Effector CD4-positive, alpha-beta T cell (primary cell): ENCODE results near the gene SMARCAL1.
"Not testable (repeated sequence)": the region's sequence is repeated elsewhere in the genome, so short reads cannot be mapped to it uniquely, and the experiment has no call there.

ENCODE experiments used
- DNase-seq: peaks from one replicate; pipeline ENCODE4 v3.0.0-alpha.2; 2020
- total RNA-seq: gene quantifications from one replicate; lab custom pipeline; 2026; lab: John Stamatoyannopoulos, UW

The SMARCAL1 gene
- 21.0 reads per million, percentile 48 among the genes with 10 or more reads in this experiment for total RNA-seq

- DNase-seq: peak; percentile 99
Observed at GRCh38 chr2:216412022-216412999, at the start of gene SMARCAL1. TSS of gene SMARCAL1 (plus strand) at chr2:216412484. CDS start at chr2:216414705, 2,221 bp downstream.

- DNase-seq: no peak
Observed at GRCh38 chr2:216362730-216363129, 49.6 kb upstream of the SMARCAL1 start.

GRCh38 chr2:216363221-216363620 is 49.1 kb upstream of the SMARCAL1 start:
- DNase-seq: no peak

- DNase-seq: no peak
Observed at GRCh38 chr2:216365518-216365917, 46.8 kb upstream of the SMARCAL1 start.

GRCh38 chr2:216366777-216367471 is 45.4 kb upstream of the SMARCAL1 start:
- no peak for DNase-seq

- no peak for DNase-seq
Observed at GRCh38 chr2:216369821-216370220, 42.5 kb upstream of the SMARCAL1 start.

- DNase-seq: no peak
Observed at GRCh38 chr2:216370961-216371712, 41.1 kb upstream of the SMARCAL1 start.

GRCh38 chr2:216371721-216372702 is 40.3 kb upstream of the SMARCAL1 start, which contains the start of gene MARCHF4:
TSS of gene MARCHF4 (minus strand) at chr2:216372483. CDS start at chr2:216370260, 2,223 bp downstream.
- peak; percentile 55 for DNase-seq

GRCh38 chr2:216372761-216373291 is 39.5 kb upstream of the SMARCAL1 start:
- no peak for DNase-seq

- no peak for DNase-seq
Observed at GRCh38 chr2:216373896-216374295, 38.4 kb upstream of the SMARCAL1 start.

GRCh38 chr2:216375286-216375685 is 37.0 kb upstream of the SMARCAL1 start:
- no peak for DNase-seq

GRCh38 chr2:216379977-216380376 is 32.3 kb upstream of the SMARCAL1 start:
- DNase-seq: no peak

- not testable (repeated sequence) for DNase-seq
Observed at GRCh38 chr2:216384409-216384808, 27.9 kb upstream of the SMARCAL1 start.

- DNase-seq: no peak
Observed at GRCh38 chr2:216385478-216385877, 26.8 kb upstream of the SMARCAL1 start.

GRCh38 chr2:216387262-216387661 is 25.0 kb upstream of the SMARCAL1 start:
- no peak for DNase-seq

- no peak for DNase-seq
Observed at GRCh38 chr2:216388046-216388884, 24.0 kb upstream of the SMARCAL1 start.

GRCh38 chr2:216389570-216389969 is 22.7 kb upstream of the SMARCAL1 start:
- DNase-seq: no peak

- DNase-seq: no peak
Observed at GRCh38 chr2:216391401-216391800, 20.9 kb upstream of the SMARCAL1 start.

GRCh38 chr2:216392018-216392562 is 20.2 kb upstream of the SMARCAL1 start:
- DNase-seq: no peak
